ENCODE results near the gene GRK1. TPM values are rescaled to one million over a fixed set of nuclear protein-coding genes. Genes with fewer than 3 reads are reported as not detected.

GRK1 gene
- total and polyA plus RNA-seq, 2 of the 8 experiments (the other 6 are each of a cell fraction or from before 2014, with no cell fraction given): 0.12 TPM; not detected in 1

DNA sequence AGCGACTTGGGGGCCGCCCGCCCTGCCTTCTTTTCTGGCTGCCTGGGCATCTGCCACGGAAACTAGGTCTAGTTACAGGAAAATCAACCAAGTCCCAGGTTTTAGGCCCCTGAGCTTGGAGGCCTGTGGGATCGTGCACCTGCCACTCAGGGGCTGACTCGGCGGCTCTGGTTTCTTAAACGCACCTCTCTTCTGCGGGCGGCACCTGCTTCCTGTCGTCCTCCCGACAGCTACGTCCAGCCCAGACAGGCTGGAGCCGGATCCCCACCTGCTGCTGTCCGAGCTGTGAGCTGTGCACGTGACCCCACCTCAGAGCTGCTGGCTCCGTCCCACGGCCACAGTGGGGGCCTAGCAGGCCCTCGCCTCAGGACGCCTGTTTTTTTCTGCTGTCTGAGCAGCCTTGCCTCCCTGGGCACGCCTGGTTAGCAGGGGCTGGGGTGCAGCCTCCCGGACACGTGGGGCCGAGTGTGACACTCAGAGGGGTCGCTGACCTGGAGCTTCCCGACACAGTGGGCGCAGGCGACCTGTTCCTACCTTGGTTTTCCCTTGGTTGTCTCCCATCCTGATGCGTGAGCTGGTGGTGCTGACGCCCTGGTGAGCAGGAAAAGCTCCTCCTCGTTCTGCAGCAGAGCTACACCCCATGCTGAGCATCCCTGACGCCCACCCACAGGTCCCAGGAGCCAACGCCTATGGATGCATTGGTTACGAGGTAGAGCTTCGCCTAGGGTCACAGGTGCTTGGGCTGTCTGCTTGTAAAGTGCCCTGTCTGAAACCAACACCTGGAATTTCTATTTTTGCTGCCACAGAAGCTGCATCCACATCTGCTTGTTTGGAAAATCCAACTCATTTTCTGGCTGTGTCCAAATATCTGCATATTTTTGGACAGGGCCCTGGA is 109.5 kb downstream of the GRK1 start:
- Histone ChIP-seq H2BK20ac (ENCODE audit: low read length) (0 out of 2 replicates have a peak overlapping the region, but pooled peaks have one; percentile 72), H3K4me2 (ENCODE audit: insufficient read depth in 1 of 2, low read depth in 2 of 2, low read length in 2 of 2) (no peak overlapping the region), H3K4ac (replicated peaks; ENCODE audit: insufficient read length, low read depth, low read length) (no peak overlapping the region), H3K23me2 (ENCODE audit: low read depth, low read length) (peaks cover 9% of the 10 kb centered on the region; the same call in 1 of the 2 replicates), H3K4me3 (ENCODE audit: extremely low read depth in 1 of 4, insufficient read depth in 2 of 4, low read depth in 3 of 4, low read length in 4 of 4) (no peak overlapping the region), H2BK120ac (replicated peaks; ENCODE audit: low read depth, low read length) (no peak overlapping the region), H2AK5ac (ENCODE audit: low read depth, low read length) (no peak overlapping the region), H2BK12ac (ENCODE audit: low read depth, low read length) (no peak overlapping the region), H3K23ac (ENCODE audit: insufficient read length) (no peak overlapping the region), H3K9me3 (ENCODE audit: insufficient read depth in 2 of 2, low read depth in 1 of 2, low read length in 1 of 2) (no peaks in the 10 kb centered on the region), H4K20me1 (replicated peaks in 1 of 2; ENCODE audit: control insufficient read depth in 1 of 2, insufficient read depth in 2 of 2, low read length in 2 of 2) (peaks cover 0 to 10% of the 10 kb centered on the region in 2 experiments), H4K91ac (replicated peaks; ENCODE audit: insufficient read length, low read length) (no peak overlapping the region), H2BK15ac (ENCODE audit: low read length) (no peak overlapping the region), H3K27ac (ENCODE audit: low read depth, low read length) (no peak overlapping the region), H2BK5ac (ENCODE audit: low read depth, low read length) (no peak overlapping the region), H3K79me2 (ENCODE audit: control insufficient read depth in 1 of 2, insufficient read depth in 2 of 2, low read length in 2 of 2) (peaks cover 0 to 5% of the 10 kb centered on the region in 2 experiments; a peak in 1 of 4 replicates), H3K4me1 (replicated peaks in 1 of 4; ENCODE audit: control insufficient read depth in 3 of 4, insufficient read depth in 4 of 4, low read length in 3 of 4) (no peaks in the 10 kb centered on the region; a peak in 1 of 7 replicates), H2AFZ (ENCODE audit: low read length) (no peak overlapping the region), H3K56ac (replicated peaks; ENCODE audit: insufficient read length, low read depth, low read length) (no peak overlapping the region), H3K9ac (replicated peaks in 1 of 4; ENCODE audit: extremely low read depth in 1 of 4, low read depth in 3 of 4, low read length in 3 of 4) (no peak overlapping the region), H3K14ac (ENCODE audit: insufficient read length) (no peak overlapping the region), H3K79me1 (ENCODE audit: low read depth, low read length) (peaks cover 6% of the 10 kb centered on the region), H4K8ac (ENCODE audit: extremely low read depth, insufficient read depth, low read length) (no peak overlapping the region; the same call in 1 of the 2 replicates), H3K27me3 (replicated peaks in 1 of 4; ENCODE audit: control insufficient read depth in 3 of 4, extremely low read depth in 1 of 4, insufficient read depth in 3 of 4, low read length in 3 of 4) (peaks cover 0 to 5% (median 0%) of the 10 kb centered on the region in 4 experiments; a peak in 1 of 7 replicates), H3K18ac (ENCODE audit: extremely low read depth, low read length) (no peak overlapping the region), H3K36me3 (ENCODE audit: control insufficient read depth in 2 of 4, insufficient read depth in 4 of 4, low read length in 3 of 4) (no peaks in the 10 kb centered on the region; a peak in 1 of 8 replicates), H4K5ac (ENCODE audit: insufficient read length, low read depth, low read length) (no peak overlapping the region)
- 92% methylated on average over 33 of the region's 35 CpGs; no CpG with 5 or more reads in 1 of the 2 experiments for WGBS, 2 experiments (ENCODE audit: extremely low coverage in 1 of 2, insufficient coverage in 1 of 2, insufficient read length in 1 of 2, insufficient replicate concordance in 2 of 2, low coverage in 1 of 2, low lambda C conversion rate in 2 of 2, missing lambda C conversion rate in 1 of 2)
- POLR2A ChIA-PET (ENCODE audit: partially characterized antibody): interaction anchor here (1.0 to 1.3 kb wide), 3 partner anchors 26 to 450 kb away, joined by 3 read pairs; no protein-coding TSS in a partner anchor
- FAIRE-seq (no peak), DNase-seq (ENCODE audit: low read depth in 1 of 2, low spot score in 2 of 2) (no peak)
- CTCF ChIA-PET (ENCODE audit: partially characterized antibody): interaction anchor here (0.6 to 2.3 kb wide), 8 partner anchors 19 to 127 kb away, joined by 3 to 7 read pairs (median 3); no protein-coding TSS in a partner anchor
- TF ChIP-seq CHD2 (IDR thresholded peaks at IDR 0.05; ENCODE audit: low read length) (no peak), POLR2AphosphoS5 (IDR thresholded peaks at IDR 0.05; ENCODE audit: low read depth, low read length) (no peak), SIX5 (IDR thresholded peaks at IDR 0.05; ENCODE audit: low read depth, low read length) (no peak), ASH2L (IDR thresholded peaks at IDR 0.05; ENCODE audit: low read length) (no peak), SP4 (IDR thresholded peaks at IDR 0.05; ENCODE audit: low read length) (no peak), CTBP2 (IDR thresholded peaks at IDR 0.05; ENCODE audit: borderline replicate concordance, insufficient read depth, insufficient read length, low read length) (no peak), YY1 (IDR thresholded peaks at IDR 0.05; ENCODE audit: low read depth, low read length) (no peak), CEBPB (IDR thresholded peaks at IDR 0.05; ENCODE audit: low read depth, low read length) (no peak), EGR1 (IDR thresholded peaks at IDR 0.05; ENCODE audit: borderline replicate concordance, low read depth, low read length) (no peak), TBP (IDR thresholded peaks at IDR 0.05; ENCODE audit: low read depth, low read length) (no peak), CHD1 (IDR thresholded peaks at IDR 0.05; ENCODE audit: low read depth, low read length) (no peak), EP300 (IDR thresholded peaks at IDR 0.05; ENCODE audit: borderline replicate concordance in 1 of 2, low read depth in 2 of 2, low read length in 2 of 2) (no peak), TEAD4 (IDR thresholded peaks at IDR 0.05; ENCODE audit: low read depth, low read length) (no peak)
